CD1c-positive myeloid dendritic cell (primary cell): ENCODE measurements around the gene PAQR7.

Experiments
- DNase-seq: peaks from one replicate; pipeline ENCODE4 v3.0.0-alpha.2; 2016; ENCODE audit errors: extremely low spot score

PAQR7 gene

GRCh38 chr1:25903986-25904385 is 28.5 kb upstream of the PAQR7 start:
- no peak for DNase-seq

GRCh38 chr1:25902462-25902861 is 27.0 kb upstream of the PAQR7 start:
- DNase-seq: no peak

- no peak for DNase-seq
These were observed 24.7 kb upstream of the PAQR7 start for GRCh38 chr1:25900219-25900618.

- DNase-seq: no peak
These were observed 24.3 kb upstream of the PAQR7 start for GRCh38 chr1:25899792-25900191.

GRCh38 chr1:25898223-25899015 is 22.9 kb upstream of the PAQR7 start:
- no peak for DNase-seq

- no peak for DNase-seq
These were observed 22.2 kb upstream of the PAQR7 start for GRCh38 chr1:25897754-25898153.

GRCh38 chr1:25896266-25896665 is 20.8 kb upstream of the PAQR7 start:
- DNase-seq: no peak

- peak; percentile 95 for DNase-seq
These were observed 20.0 kb upstream of the PAQR7 start for GRCh38 chr1:25895365-25895990.

- no peak for DNase-seq
These were observed 17.6 kb upstream of the PAQR7 start for GRCh38 chr1:25893116-25893515.

GRCh38 chr1:25891606-25892005 is 16.1 kb upstream of the PAQR7 start:
- no peak for DNase-seq

GRCh38 chr1:25890239-25891034 is 14.9 kb upstream of the PAQR7 start:
- DNase-seq: no peak

GRCh38 chr1:25889470-25889869 is 14.0 kb upstream of the PAQR7 start:
- DNase-seq: no peak

GRCh38 chr1:25888426-25888987 is 13.0 kb upstream of the PAQR7 start:
- no peak for DNase-seq

- DNase-seq: no peak
These were observed 10.1 kb upstream of the PAQR7 start for GRCh38 chr1:25885602-25886001.

- DNase-seq: no peak
These were observed 5.8 kb upstream of the PAQR7 start for GRCh38 chr1:25881266-25881665.

- no peak for DNase-seq
These were observed 5.0 kb upstream of the PAQR7 start for GRCh38 chr1:25880518-25880917.

- no peak for DNase-seq
These were observed 4.2 kb upstream of the PAQR7 start for GRCh38 chr1:25879675-25880074.

GRCh38 chr1:25878690-25879089 is 3.2 kb upstream of the PAQR7 start:
- DNase-seq: no peak

GRCh38 chr1:25877155-25877554 is 1.6 kb upstream of the PAQR7 start:
- DNase-seq: no peak

- DNase-seq: no peak
These were observed 1.2 kb upstream of the PAQR7 start for GRCh38 chr1:25876693-25877077.

GRCh38 chr1:25875856-25876692 is 566 bp upstream of the PAQR7 start:
- DNase-seq: no peak
